ENCODE results near the gene SIGMAR1. TPM values are rescaled to one million over a fixed set of nuclear protein-coding genes. Genes with fewer than 3 reads are reported as not detected.

SIGMAR1 gene
- total and polyA plus RNA-seq, 8 donors, result 18.3 to 27.2 (median 22.5) TPM

DNA sequence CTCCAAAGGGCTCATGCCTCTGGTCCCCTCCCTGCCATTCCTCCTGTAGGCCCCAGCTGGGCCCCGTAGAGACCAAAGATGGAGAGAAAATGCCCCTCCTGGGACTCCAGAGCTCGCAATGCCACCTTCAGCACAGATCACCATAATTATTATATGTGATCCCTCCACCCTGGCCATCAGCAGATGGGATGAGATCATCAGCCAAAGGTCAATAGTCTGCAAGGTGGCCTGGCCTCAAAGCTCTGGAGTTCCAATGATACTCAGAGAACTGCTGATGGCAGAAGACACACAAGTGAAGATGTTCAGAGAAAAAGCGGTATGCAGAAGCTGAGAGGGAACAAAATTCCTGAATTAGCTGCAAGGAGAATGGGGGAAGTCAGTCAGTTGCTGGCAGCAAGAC lies 30.7 kb downstream of the SIGMAR1 start:
- ATAC-seq (no peak), DNase-seq (no peak), FAIRE-seq (no peak)
- Histone ChIP-seq H3K27ac (no peak overlapping the region), H3K4me3 (no peak overlapping the region), H3K9me3 (no peaks in the 10 kb centered on the region), H3K27me3 (no peaks in the 10 kb centered on the region), H3K36me3 (no peaks in the 10 kb centered on the region), H3K4me1 (peaks cover 0 to 6% (median 0%) of the 10 kb centered on the region in 3 donors)
- TF ChIP-seq, protein P1, sequence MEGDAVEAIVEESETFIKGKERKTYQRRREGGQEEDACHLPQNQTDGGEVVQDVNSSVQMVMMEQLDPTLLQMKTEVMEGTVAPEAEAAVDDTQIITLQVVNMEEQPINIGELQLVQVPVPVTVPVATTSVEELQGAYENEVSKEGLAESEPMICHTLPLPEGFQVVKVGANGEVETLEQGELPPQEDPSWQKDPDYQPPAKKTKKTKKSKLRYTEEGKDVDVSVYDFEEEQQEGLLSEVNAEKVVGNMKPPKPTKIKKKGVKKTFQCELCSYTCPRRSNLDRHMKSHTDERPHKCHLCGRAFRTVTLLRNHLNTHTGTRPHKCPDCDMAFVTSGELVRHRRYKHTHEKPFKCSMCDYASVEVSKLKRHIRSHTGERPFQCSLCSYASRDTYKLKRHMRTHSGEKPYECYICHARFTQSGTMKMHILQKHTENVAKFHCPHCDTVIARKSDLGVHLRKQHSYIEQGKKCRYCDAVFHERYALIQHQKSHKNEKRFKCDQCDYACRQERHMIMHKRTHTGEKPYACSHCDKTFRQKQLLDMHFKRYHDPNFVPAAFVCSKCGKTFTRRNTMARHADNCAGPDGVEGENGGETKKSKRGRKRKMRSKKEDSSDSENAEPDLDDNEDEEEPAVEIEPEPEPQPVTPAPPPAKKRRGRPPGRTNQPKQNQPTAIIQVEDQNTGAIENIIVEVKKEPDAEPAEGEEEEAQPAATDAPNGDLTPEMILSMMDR (IDR thresholded peaks at IDR 0.05), result no peak
- WGBS, 2 donors, result 77 to 84% methylated on average over 3 of the region's 3 CpGs
- intact Hi-C loops (cut with DNase I), result no loop called here

DNA sequence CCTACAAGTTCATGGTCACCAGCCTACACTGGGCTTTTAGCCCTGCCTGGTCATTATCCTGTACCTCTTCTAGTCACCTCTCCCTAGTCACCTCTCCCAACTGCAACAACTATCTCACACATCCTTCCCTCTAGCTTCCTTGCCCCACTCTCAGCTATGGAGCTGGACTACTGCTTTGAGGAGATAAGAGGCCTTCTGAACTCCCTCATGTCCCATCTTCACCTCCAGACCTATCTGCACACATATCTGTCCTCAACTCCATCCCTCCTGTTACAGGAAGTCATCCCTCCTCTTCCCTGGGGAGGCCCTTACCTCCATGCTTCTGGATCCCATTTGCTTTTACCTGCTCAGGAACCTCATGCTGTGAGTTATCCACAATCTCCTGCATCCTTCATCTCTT lies 31.4 kb downstream of the SIGMAR1 start:
- Histone ChIP-seq H3K27ac (no peak overlapping the region), H3K36me3 (no peaks in the 10 kb centered on the region), H3K9me3 (no peaks in the 10 kb centered on the region), H3K27me3 (no peaks in the 10 kb centered on the region), H3K4me1 (peaks cover 0 to 6% (median 0%) of the 10 kb centered on the region in 3 donors), H3K4me3 (no peak overlapping the region)
- ATAC-seq (no peak), FAIRE-seq (no peak), DNase-seq (no peak)
- TF ChIP-seq, protein P1 (IDR thresholded peaks at IDR 0.05), result no peak
- intact Hi-C loops (cut with DNase I), result no loop called here

DNA sequence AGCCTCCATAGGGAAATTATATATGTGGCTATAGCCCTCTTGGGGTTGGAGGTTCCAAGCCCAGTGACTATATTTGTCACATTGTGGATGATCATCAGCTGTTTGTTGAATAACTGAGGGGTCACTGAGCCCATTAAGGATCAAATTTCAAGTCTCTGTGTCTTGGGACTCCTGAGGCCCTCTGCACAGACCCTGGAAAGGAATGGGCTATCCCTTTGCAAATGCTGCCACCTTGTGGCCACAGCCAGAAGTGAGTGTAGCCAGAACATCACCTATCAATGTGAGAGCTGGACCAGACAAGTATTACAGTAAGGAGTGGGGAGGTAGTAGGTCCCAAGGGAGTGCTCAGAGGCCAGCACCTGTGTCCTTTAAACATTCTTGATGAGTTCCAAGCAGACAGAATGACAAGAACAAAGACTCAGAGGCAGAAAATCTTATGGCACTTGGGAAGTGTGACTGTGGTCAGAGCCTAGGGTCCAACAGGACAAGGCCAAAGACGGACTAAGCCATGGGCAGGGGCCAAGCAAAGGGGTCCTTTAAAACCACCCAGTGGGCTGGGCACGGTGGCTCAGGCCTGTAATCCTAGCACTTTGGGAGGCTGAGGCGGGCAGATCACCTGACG lies 33.9 kb downstream of the SIGMAR1 start:
- TF ChIP-seq, protein P1 (IDR thresholded peaks at IDR 0.05), result peak; percentile 88 to 89 (median 89)
- H3K4me3 ChIP-seq, result no peak overlapping the region
- ATAC-seq (peak; percentile 82 to 99 (median 94)), DNase-seq (peak; percentile 51 to 97 (median 82)), FAIRE-seq (no peak)
- intact Hi-C loops (cut with DNase I), result loop anchor here in 1 of 3 donors (5.0 kb wide), 1 partner anchor 271 kb away; no protein-coding TSS in a partner anchor
- no peak overlapping the region for H3K27ac ChIP-seq
- H3K9me3 ChIP-seq, result no peaks in the 10 kb centered on the region
- H3K36me3 ChIP-seq, result no peaks in the 10 kb centered on the region
- H3K4me1 ChIP-seq, result no peaks in the 10 kb centered on the region
- no peaks in the 10 kb centered on the region for H3K27me3 ChIP-seq
- WGBS, 2 donors, result 49 to 56% methylated on average over 4 of the region's 4 CpGs

DNA sequence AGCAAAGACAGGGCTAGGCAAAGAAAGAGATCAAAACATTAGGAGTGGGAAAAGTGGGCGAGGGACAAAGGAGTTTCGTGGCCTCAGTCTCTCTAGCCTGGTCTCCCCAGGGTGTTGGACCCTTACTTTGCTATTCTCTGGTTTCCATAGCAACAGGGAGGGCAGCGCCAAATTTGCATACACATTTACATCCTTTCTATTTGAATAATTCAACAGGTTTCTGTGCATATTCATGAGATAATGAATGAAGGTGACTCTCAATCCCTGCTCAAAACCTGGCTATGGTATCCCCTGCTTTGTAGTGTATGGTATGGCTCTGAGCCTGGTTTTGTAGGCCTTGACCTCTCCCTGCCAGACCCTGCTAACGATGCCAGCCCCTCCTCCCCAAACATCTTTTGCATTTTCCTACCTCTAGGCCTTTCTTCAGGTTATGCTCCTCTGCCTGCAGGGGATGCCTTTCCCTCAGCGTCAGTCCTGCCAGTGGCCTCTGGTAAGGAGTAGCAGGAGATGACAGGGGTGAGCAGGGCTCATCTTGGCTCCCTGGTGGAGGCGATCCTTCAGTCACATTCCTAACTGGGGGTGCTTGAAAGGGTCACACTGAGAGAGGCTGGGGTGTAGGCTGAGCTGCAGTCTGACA lies 35.5 kb downstream of the SIGMAR1 start:
- Histone ChIP-seq H3K36me3 (no peaks in the 10 kb centered on the region), H3K27ac (no peak overlapping the region), H3K4me3 (no peak overlapping the region), H3K4me1 (no peaks in the 10 kb centered on the region), H3K9me3 (no peaks in the 10 kb centered on the region), H3K27me3 (no peaks in the 10 kb centered on the region)
- TF ChIP-seq, protein P1 (IDR thresholded peaks at IDR 0.05), result no peak
- no peak for FAIRE-seq
- DNase-seq, result no peak
- intact Hi-C loops (cut with DNase I), result loop anchor here in 1 of 3 donors (5.0 kb wide), 1 partner anchor 270 kb away; no protein-coding TSS in a partner anchor
- no peak for ATAC-seq
- whole genome bisulfite sequencing, 2 donors, result 51 to 66% methylated on average over 6 of the region's 6 CpGs

DNA sequence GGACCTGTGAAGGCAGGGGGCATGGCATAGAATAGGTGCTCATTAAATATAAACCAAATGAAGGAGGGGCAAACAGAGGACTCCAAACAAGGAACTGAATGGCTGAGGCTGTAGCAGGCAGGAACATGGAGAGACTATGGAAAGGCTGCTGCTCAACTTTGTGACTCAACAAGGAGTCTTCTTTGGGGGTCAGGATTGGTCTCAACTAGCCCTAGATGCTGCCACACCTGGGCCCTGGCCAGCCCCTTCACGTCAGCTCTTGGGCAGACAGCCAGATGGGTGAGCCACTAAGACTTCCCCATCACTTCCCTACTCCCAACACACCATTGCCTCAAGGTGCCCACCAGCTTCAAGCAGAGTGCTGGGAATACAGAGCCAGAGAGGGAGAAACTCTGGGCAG lies 36.7 kb downstream of the SIGMAR1 start:
- intact Hi-C loops (cut with DNase I), result loop anchor here in 1 of 3 donors (5.0 kb wide), 1 partner anchor 269 kb away; no protein-coding TSS in a partner anchor
- Histone ChIP-seq H3K4me1 (no peaks in the 10 kb centered on the region), H3K9me3 (no peaks in the 10 kb centered on the region), H3K4me3 (no peak overlapping the region), H3K27me3 (no peaks in the 10 kb centered on the region), H3K27ac (no peak overlapping the region), H3K36me3 (no peaks in the 10 kb centered on the region)
- TF ChIP-seq, protein P1 (IDR thresholded peaks at IDR 0.05), result no peak
- FAIRE-seq, result no peak
- no peak for DNase-seq
- 16 to 25% methylated on average over 1 of the region's 1 CpG for WGBS, 2 donors
- no peak for ATAC-seq

Data from pancreas (tissue), 10 donors.